ENCODE results near the gene DLG2. TPM values are rescaled to one million over a fixed set of nuclear protein-coding genes. Genes with fewer than 3 reads are reported as not detected.
A peak's percentile ranks its signal among the peaks of the same experiment; 100 is the strongest.

The DLG2 gene
- total and polyA plus RNA-seq, 2 of the 8 experiments (the other 6 are each of a cell fraction or from before 2014, with no cell fraction given), result 1.7 to 14.3 TPM

DNA sequence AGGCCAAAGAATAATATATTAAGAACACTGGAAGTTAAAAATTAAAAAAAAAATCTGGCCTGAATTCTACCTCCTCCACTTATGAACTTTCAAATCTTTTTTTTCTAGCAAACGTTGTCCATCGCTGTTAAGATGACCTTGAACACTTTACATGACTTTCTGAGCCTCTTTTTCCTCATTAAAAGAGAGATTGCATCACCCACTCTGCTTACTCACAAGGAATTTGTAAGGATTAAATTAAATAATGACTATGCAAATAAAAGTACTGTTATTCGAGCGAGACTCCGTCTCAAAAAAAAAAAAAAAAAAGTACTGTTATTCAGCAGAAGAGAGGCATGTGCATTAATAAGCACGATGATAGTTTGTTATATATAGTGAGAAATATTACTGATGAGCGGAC lies 2055.8 kb downstream of the DLG2 start:
- no peak for TF ChIP-seq SAP30 (IDR thresholded peaks at IDR 0.05; ENCODE audit: insufficient read depth, insufficient replicate concordance, low read length)
- TF ChIP-seq FOSL1 (IDR thresholded peaks at IDR 0.05; ENCODE audit: insufficient read depth, low read depth, low read length), result no peak
- peak; percentile 85 for TF ChIP-seq CEBPB (IDR thresholded peaks at IDR 0.05; ENCODE audit: low read depth, low read length)
- TF ChIP-seq, protein P1, sequence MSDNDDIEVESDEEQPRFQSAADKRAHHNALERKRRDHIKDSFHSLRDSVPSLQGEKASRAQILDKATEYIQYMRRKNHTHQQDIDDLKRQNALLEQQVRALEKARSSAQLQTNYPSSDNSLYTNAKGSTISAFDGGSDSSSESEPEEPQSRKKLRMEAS (IDR thresholded peaks at IDR 0.05), result no peak
- H4K5ac ChIP-seq (ENCODE audit: insufficient read length, low read depth, low read length), result no peak overlapping the region
- H3K14ac ChIP-seq (ENCODE audit: insufficient read length), result no peak overlapping the region
- H2BK120ac ChIP-seq (replicated peaks; ENCODE audit: low read depth, low read length), result no peak overlapping the region
- H2BK5ac ChIP-seq (ENCODE audit: low read depth, low read length), result no peak overlapping the region
- DNase-seq (ENCODE audit: low read depth in 1 of 2, low spot score in 2 of 2), result no peak
- no peak for FAIRE-seq
- no peaks in the 10 kb centered on the region for H4K20me1 ChIP-seq (replicated peaks in 1 of 2; ENCODE audit: control insufficient read depth in 1 of 2, insufficient read depth in 2 of 2, low read length in 2 of 2)
- no peaks in the 10 kb centered on the region for H3K79me1 ChIP-seq (ENCODE audit: low read depth, low read length)
- peaks cover 0 to 9% (median 0%) of the 10 kb centered on the region in 4 experiments; a peak in 1 of 7 replicates for H3K4me1 ChIP-seq (replicated peaks in 1 of 4; ENCODE audit: control insufficient read depth in 3 of 4, insufficient read depth in 4 of 4, low read length in 3 of 4)
- no peak overlapping the region for H4K8ac ChIP-seq (ENCODE audit: extremely low read depth, insufficient read depth, low read length)
- WGBS, 2 experiments (ENCODE audit: extremely low coverage in 1 of 2, insufficient coverage in 1 of 2, insufficient read length in 1 of 2, insufficient replicate concordance in 2 of 2, low coverage in 1 of 2, low lambda C conversion rate in 2 of 2, missing lambda C conversion rate in 1 of 2), result 84% methylated on average over 7 of the region's 7 CpGs; no CpG with 5 or more reads in 1 of the 2 experiments
- no peak overlapping the region for H2BK12ac ChIP-seq (ENCODE audit: low read depth, low read length)
- no peaks in the 10 kb centered on the region for H3K27me3 ChIP-seq (replicated peaks in 1 of 4; ENCODE audit: control insufficient read depth in 3 of 4, extremely low read depth in 1 of 4, insufficient read depth in 3 of 4, low read length in 3 of 4)
- no peak overlapping the region for H3K4ac ChIP-seq (replicated peaks; ENCODE audit: insufficient read length, low read depth, low read length)
- no peak overlapping the region for H2AK5ac ChIP-seq (ENCODE audit: low read depth, low read length)
- no peak overlapping the region for H2AFZ ChIP-seq (ENCODE audit: low read length)
- ChIA-PET CTCF (ENCODE audit: partially characterized antibody) (no interaction called here), POLR2A (ENCODE audit: partially characterized antibody) (no interaction called here)
- H3K23ac ChIP-seq (ENCODE audit: insufficient read length), result no peak overlapping the region
- H3K4me3 ChIP-seq (ENCODE audit: extremely low read depth in 1 of 4, insufficient read depth in 2 of 4, low read depth in 3 of 4, low read length in 4 of 4), result no peak overlapping the region
- no peak overlapping the region for H3K18ac ChIP-seq (ENCODE audit: extremely low read depth, low read length)
- no peak overlapping the region for H3K4me2 ChIP-seq (ENCODE audit: insufficient read depth in 1 of 2, low read depth in 2 of 2, low read length in 2 of 2)
- H3K9me3 ChIP-seq (ENCODE audit: insufficient read depth in 2 of 2, low read depth in 1 of 2, low read length in 1 of 2), result no peaks in the 10 kb centered on the region
- no peak overlapping the region for H3K9ac ChIP-seq (replicated peaks in 1 of 4; ENCODE audit: extremely low read depth in 1 of 4, low read depth in 3 of 4, low read length in 3 of 4)
- H4K91ac ChIP-seq (replicated peaks; ENCODE audit: insufficient read length, low read length), result no peak overlapping the region
- no peak overlapping the region for H3K27ac ChIP-seq (ENCODE audit: low read depth, low read length)
- H3K56ac ChIP-seq (replicated peaks; ENCODE audit: insufficient read length, low read depth, low read length), result no peak overlapping the region
- no peaks in the 10 kb centered on the region for H3K23me2 ChIP-seq (ENCODE audit: low read depth, low read length)
- no peak overlapping the region for H2BK20ac ChIP-seq (ENCODE audit: low read length)
- no peaks in the 10 kb centered on the region for H3K79me2 ChIP-seq (ENCODE audit: control insufficient read depth in 1 of 2, insufficient read depth in 2 of 2, low read length in 2 of 2)
- H2BK15ac ChIP-seq (ENCODE audit: low read length), result no peak overlapping the region
- H3K36me3 ChIP-seq (ENCODE audit: control insufficient read depth in 2 of 4, insufficient read depth in 4 of 4, low read length in 3 of 4), result no peaks in the 10 kb centered on the region
